Measurements from ENCODE around the gene HIF3A. TPM values are rescaled to one million over a fixed set of nuclear protein-coding genes. Genes with fewer than 3 reads are reported as not detected.

The HIF3A gene
- total RNA-seq, 4 donors from 2014 or later = 3.8 to 52.8 (median 6.2) TPM

- Histone ChIP-seq H3K27ac (no peak overlapping the region), H3K9me3 (no peaks in the 10 kb centered on the region), H3K4me1 (peaks cover 0 to 40% (median 0%) of the 10 kb centered on the region in 3 donors), H3K36me3 (peaks cover 23 to 100% (median 24%) of the 10 kb centered on the region in 3 donors), H3K27me3 (no peaks in the 10 kb centered on the region), H3K4me3 (no peak overlapping the region)
- intact Hi-C loops (cut with DNase I) = no loop called here
- no peak for TF ChIP-seq CTCF (IDR thresholded peaks at IDR 0.05)
- TF ChIP-seq POLR2A (IDR thresholded peaks at IDR 0.05) = no peak
- 70 to 79% methylated on average over 3 to 4 of the region's 7 CpGs for whole genome bisulfite sequencing, 2 donors
- no peak for DNase-seq
Observed at GRCh38 chr19:46383846-46384245, 87.0 kb downstream of the HIF3A start.

- intact Hi-C loops (cut with DNase I) = no loop called here
- H3K9me3 ChIP-seq = no peaks in the 10 kb centered on the region
- WGBS, 2 donors = 89 to 91% methylated on average over 3 to 7 of the region's 11 CpGs
- H3K36me3 ChIP-seq = peaks cover 25 to 100% (median 25%) of the 10 kb centered on the region in 3 donors
- no peak overlapping the region for H3K27ac ChIP-seq
- no peak for TF ChIP-seq CTCF (IDR thresholded peaks at IDR 0.05)
- TF ChIP-seq POLR2A (IDR thresholded peaks at IDR 0.05) = no peak
- no peaks in the 10 kb centered on the region for H3K27me3 ChIP-seq
- H3K4me3 ChIP-seq = no peak overlapping the region
- DNase-seq = no peak
- peaks cover 0 to 34% (median 0%) of the 10 kb centered on the region in 3 donors for H3K4me1 ChIP-seq
Observed at GRCh38 chr19:46384396-46384795, 87.6 kb downstream of the HIF3A start.

- intact Hi-C loops (cut with DNase I) = no loop called here
- TF ChIP-seq POLR2A (IDR thresholded peaks at IDR 0.05) = no peak
- no peak for TF ChIP-seq CTCF (IDR thresholded peaks at IDR 0.05)
- no peaks in the 10 kb centered on the region for H3K9me3 ChIP-seq
- peaks cover 0 to 27% (median 0%) of the 10 kb centered on the region in 3 donors for H3K4me1 ChIP-seq
- peaks cover 35 to 100% (median 36%) of the 10 kb centered on the region in 3 donors for H3K36me3 ChIP-seq
- WGBS, 2 donors = 55 to 73% methylated on average over 11 of the region's 11 CpGs
- H3K27ac ChIP-seq = no peak overlapping the region
- H3K27me3 ChIP-seq = no peaks in the 10 kb centered on the region
- DNase-seq = no peak
- no peak overlapping the region for H3K4me3 ChIP-seq
Observed at GRCh38 chr19:46385636-46386035, 88.8 kb downstream of the HIF3A start.

GRCh38 chr19:46386151-46386550 is 89.3 kb downstream of the HIF3A start:
- Histone ChIP-seq H3K9me3 (no peaks in the 10 kb centered on the region), H3K4me1 (peaks cover 0 to 27% (median 0%) of the 10 kb centered on the region in 3 donors), H3K36me3 (peaks cover 39 to 100% (median 40%) of the 10 kb centered on the region in 3 donors), H3K27ac (no peak overlapping the region), H3K27me3 (no peaks in the 10 kb centered on the region), H3K4me3 (no peak overlapping the region)
- no peak for DNase-seq
- TF ChIP-seq CTCF (IDR thresholded peaks at IDR 0.05) (no peak), POLR2A (IDR thresholded peaks at IDR 0.05) (no peak)
- WGBS, 2 donors = 86 to 97% methylated on average over 5 of the region's 10 CpGs
- intact Hi-C loops (cut with DNase I) = no loop called here

- H3K4me1 ChIP-seq = peaks cover 0 to 27% (median 0%) of the 10 kb centered on the region in 3 donors
- no peak for DNase-seq
- no peak overlapping the region for H3K27ac ChIP-seq
- no peak overlapping the region for H3K4me3 ChIP-seq
- TF ChIP-seq CTCF (IDR thresholded peaks at IDR 0.05) (no peak), POLR2A (IDR thresholded peaks at IDR 0.05) (no peak)
- peaks cover 43 to 100% (median 43%) of the 10 kb centered on the region in 3 donors for H3K36me3 ChIP-seq
- WGBS, 2 donors = 93 to 95% methylated on average over 17 to 19 of the region's 30 CpGs
- H3K27me3 ChIP-seq = no peaks in the 10 kb centered on the region
- intact Hi-C loops (cut with DNase I) = no loop called here
- no peaks in the 10 kb centered on the region for H3K9me3 ChIP-seq
Observed at GRCh38 chr19:46386996-46387712, 90.3 kb downstream of the HIF3A start.

Data from esophagus squamous epithelium (tissue), 5 donors.